Panc1 (cell line): ENCODE data around the gene TC2N. TPM values are rescaled to one million over a fixed set of nuclear protein-coding genes. Genes with fewer than 3 reads are reported as not detected.
"Not testable (repeated sequence)": the region's sequence is repeated elsewhere in the genome, so short reads cannot be mapped to it uniquely, and the experiment has no call there.

Experiments used
- ATAC-seq: fragments of 200-7000 bp; cut with Tn5 transposase; 2 replicates; pipeline ENCODE4 v1.9.1; 2020; ENCODE audit warnings: mild to moderate bottlenecking, moderate library complexity
- BruUV-seq: library from RNA; stranded (reverse); fragments of 400-500 nt; replicated peaks from 2 replicates; lab custom pipeline; 2021; lab: Mats Ljungman, UMichigan
- CTCF ChIA-PET: fragments of 300-600 bp; sonication (Branson Sonifier 250); formaldehyde crosslinking; loops from one replicate; lab custom pipeline; 2022; ENCODE audit warnings: antibody characterized with exemption; lab: Charles Lee
- POLR2A ChIA-PET: fragments of 300-600 bp; sonication (Branson Sonifier 250); formaldehyde crosslinking; loops from one replicate; lab custom pipeline; 2022; ENCODE audit warnings: antibody characterized with exemption; lab: Charles Lee
- DNase-seq: peaks from one replicate; pipeline ENCODE4 v3.0.0-alpha.2; 2010; ENCODE audit warnings: low read depth, low spot score
- H3K27ac ChIP-seq: 2 replicates; pipeline ENCODE4 v1.5.1; 2011; ENCODE audit warnings: mild to moderate bottlenecking, low read length, inconsistent platforms
- H3K27me3 ChIP-seq: fragments of 200-500 bp; sonication (Bioruptor generic); 2 replicates; pipeline ENCODE4 v1.6.0; 2014; ENCODE audit warnings: low read length, inconsistent platforms; ENCODE audit not compliant: control insufficient read depth, insufficient read depth
- H3K36me3 ChIP-seq: fragments of 200-500 bp; sonication (Bioruptor generic); 2 replicates; pipeline ENCODE4 v1.5.1; 2014; ENCODE audit warnings: inconsistent platforms, mild to moderate bottlenecking, low read length, moderate library complexity; ENCODE audit not compliant: control insufficient read depth, insufficient read depth
- H3K4me1 ChIP-seq: 2 replicates; pipeline ENCODE4 v1.5.1; 2011; ENCODE audit warnings: inconsistent platforms, mild to moderate bottlenecking, low read length, moderate library complexity; ENCODE audit not compliant: control insufficient read depth, insufficient read depth
- H3K4me3 ChIP-seq, 2 experiments: 2 replicates each; pipeline ENCODE4 v1.5.1; 2011 to 2012; ENCODE audit warnings: low read depth in 2 of 2, low read length in 2 of 2, mild to moderate bottlenecking in 2 of 2, inconsistent platforms in 1 of 2, moderate library complexity in 1 of 2
- H3K9me3 ChIP-seq: fragments of 200-500 bp; sonication (Bioruptor generic); 2 replicates; pipeline ENCODE4 v1.5.1; 2014; ENCODE audit warnings: low read depth, mild to moderate bottlenecking, inconsistent platforms, low read length, moderate library complexity; ENCODE audit not compliant: control insufficient read depth, insufficient read depth
- CTCF ChIP-seq: fragments of 450-650 bp; IDR thresholded peaks from 2 replicates; pipeline ENCODE4 v1.5.1; 2017; ENCODE audit warnings: mild to moderate bottlenecking
- POLR2AphosphoS5 ChIP-seq: IDR thresholded peaks from 2 replicates; pipeline ENCODE4 v1.6.1; 2012; ENCODE audit warnings: mild to moderate bottlenecking, low read depth, low read length, moderate library complexity
- REST ChIP-seq, 2 experiments: IDR thresholded peaks; 2 replicates each; pipeline ENCODE4 v1.6.1; 2011 to 2012; ENCODE audit warnings: low read depth in 2 of 2, control low read depth in 1 of 2, low read length in 1 of 2, mild to moderate bottlenecking in 1 of 2, moderate library complexity in 1 of 2; ENCODE audit not compliant: insufficient read depth in 1 of 2
- SIN3A ChIP-seq: IDR thresholded peaks from 2 replicates; pipeline ENCODE4 v1.6.1; 2012; ENCODE audit warnings: low read depth, mild to moderate bottlenecking, low read length, moderate library complexity, borderline replicate concordance; ENCODE audit not compliant: insufficient read depth
- TCF7L2 ChIP-seq: IDR thresholded peaks from 2 replicates; pipeline ENCODE4 v1.6.1; 2011; ENCODE audit warnings: mild to moderate bottlenecking, low read depth, low read length, inconsistent platforms
- in situ Hi-C: cut with HindIII; loops from 2 replicates; pipeline ENCODE4 v1.10.0; 2016; ENCODE audit warnings: low sequenced_read_pairs, low pct_unique_long_range_greater_than_20kb
- intact Hi-C: fragments of 100-400 bp; cut with micrococcal nuclease; formaldehyde crosslinking; loops from one replicate; pipeline ENCODE4 v1.10.0; 2022; ENCODE audit not compliant: unreplicated experiment
- total RNA-seq: library from RNA; stranded (reverse); gene quantifications from one replicate; pipeline ENCODE4 v1.2.1, GENCODE V29; 2021; ENCODE audit not compliant: unreplicated experiment

TC2N gene
- total RNA-seq, 1 experiment from 2014 or later, result 0.49 TPM

- ChIA-PET CTCF (no interaction called here), POLR2A (no interaction called here)
- intact Hi-C loops, result no loop called here
- Histone ChIP-seq H3K27ac (no peak overlapping the region), H3K9me3 (no peaks in the 10 kb centered on the region), H3K36me3 (no peaks in the 10 kb centered on the region), H3K27me3 (no peaks in the 10 kb centered on the region; the same call in 1 of the 2 replicates), H3K4me3 (no peak overlapping the region), H3K4me1 (no peaks in the 10 kb centered on the region)
- BruUV-seq, result no TSS peak
- in situ Hi-C loops, result no loop called here
- ATAC-seq (no peak), DNase-seq (no peak)
- no peak for TF ChIP-seq POLR2AphosphoS5
- TF ChIP-seq CTCF, result no peak
- TF ChIP-seq SIN3A, result no peak
- TF ChIP-seq REST (IDR thresholded peaks at IDR 0.05; ENCODE audit: insufficient read depth in 1 of 2, low read depth in 2 of 2, low read length in 1 of 2), result no peak
- TF ChIP-seq TCF7L2, result no peak
Measured at GRCh38 chr14:91743305-91743653, 124.1 kb downstream of the TC2N start.

- no TSS peak for BruUV-seq
- ATAC-seq (no peak), DNase-seq (no peak)
- POLR2A ChIA-PET, result no interaction called here
- CTCF ChIA-PET, result no interaction called here
- Histone ChIP-seq H3K36me3 (no peaks in the 10 kb centered on the region), H3K27ac (no peak overlapping the region), H3K27me3 (no peaks in the 10 kb centered on the region; the same call in 1 of the 2 replicates), H3K4me3 (no peak overlapping the region), H3K4me1 (no peaks in the 10 kb centered on the region), H3K9me3 (no peaks in the 10 kb centered on the region)
- in situ Hi-C loops, result no loop called here
- no peak for TF ChIP-seq TCF7L2
- TF ChIP-seq REST (IDR thresholded peaks at IDR 0.05; ENCODE audit: insufficient read depth in 1 of 2, low read depth in 2 of 2, low read length in 1 of 2), result no peak
- no peak for TF ChIP-seq SIN3A
- no peak for TF ChIP-seq POLR2AphosphoS5
- no peak for TF ChIP-seq CTCF
- intact Hi-C loops, result no loop called here
Measured at GRCh38 chr14:91742621-91743304, 124.6 kb downstream of the TC2N start.

- POLR2A ChIA-PET, BruUV-seq, H3K27me3 ChIP-seq, intact Hi-C loops, ATAC-seq, in situ Hi-C loops, DNase-seq, H3K36me3 ChIP-seq, CTCF ChIA-PET, H3K27ac ChIP-seq, H3K4me1 ChIP-seq, H3K9me3 ChIP-seq, H3K4me3 ChIP-seq: not testable (repeated sequence)
Measured at GRCh38 chr14:91739867-91740266, 127.5 kb downstream of the TC2N start.
